A673 (cell line): Measurements from ENCODE around the gene PDE6C.

Source experiments
- EZH2 ChIP-seq: fragments of 200-600 bp; sonication (generic); IDR thresholded peaks from 2 replicates; pipeline ENCODE4 v1.6.1; 2017; ENCODE audit warnings: borderline replicate concordance, low read depth, mild to moderate bottlenecking, mixed read lengths, antibody characterized with exemption, low read length; ENCODE audit not compliant: poor library complexity, severe bottlenecking
- TF ChIP-seq, protein P1 (sequence below): fragments of 300-800, 200-600 bp; sonication (generic); conservative IDR thresholded peaks from 2 replicates; pipeline ENCODE4 v1.5.1; 2017; ENCODE audit warnings: low read depth, mild to moderate bottlenecking, antibody characterized with exemption, low read length, moderate library complexity, mixed read lengths

GRCh38 chr10:93687737-93688136 is 75.4 kb downstream of the PDE6C start:
- TF ChIP-seq, protein P1, sequence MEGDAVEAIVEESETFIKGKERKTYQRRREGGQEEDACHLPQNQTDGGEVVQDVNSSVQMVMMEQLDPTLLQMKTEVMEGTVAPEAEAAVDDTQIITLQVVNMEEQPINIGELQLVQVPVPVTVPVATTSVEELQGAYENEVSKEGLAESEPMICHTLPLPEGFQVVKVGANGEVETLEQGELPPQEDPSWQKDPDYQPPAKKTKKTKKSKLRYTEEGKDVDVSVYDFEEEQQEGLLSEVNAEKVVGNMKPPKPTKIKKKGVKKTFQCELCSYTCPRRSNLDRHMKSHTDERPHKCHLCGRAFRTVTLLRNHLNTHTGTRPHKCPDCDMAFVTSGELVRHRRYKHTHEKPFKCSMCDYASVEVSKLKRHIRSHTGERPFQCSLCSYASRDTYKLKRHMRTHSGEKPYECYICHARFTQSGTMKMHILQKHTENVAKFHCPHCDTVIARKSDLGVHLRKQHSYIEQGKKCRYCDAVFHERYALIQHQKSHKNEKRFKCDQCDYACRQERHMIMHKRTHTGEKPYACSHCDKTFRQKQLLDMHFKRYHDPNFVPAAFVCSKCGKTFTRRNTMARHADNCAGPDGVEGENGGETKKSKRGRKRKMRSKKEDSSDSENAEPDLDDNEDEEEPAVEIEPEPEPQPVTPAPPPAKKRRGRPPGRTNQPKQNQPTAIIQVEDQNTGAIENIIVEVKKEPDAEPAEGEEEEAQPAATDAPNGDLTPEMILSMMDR = no peak
- TF ChIP-seq EZH2 = no peak
